Measurements from ENCODE around the gene GDPD3. TPM values are rescaled to one million over a fixed set of nuclear protein-coding genes. Genes with fewer than 3 reads are reported as not detected.

Gene GDPD3
- total and polyA plus RNA-seq, 2 of the 13 experiments (the other 11 are each of a cell fraction or from before 2014, with no cell fraction given) = 18.7 to 20.6 TPM

GRCh38 chr16:30088832-30089624 lies 24.3 kb downstream of the GDPD3 start (continued):
- TF ChIP-seq ZNF280D (CRISPR knock-in tag; IDR thresholded peaks at IDR 0.05) (0 out of 2 replicates have a peak, but pooled peaks have one; percentile 42), ZNF740 (CRISPR knock-in tag; IDR thresholded peaks at IDR 0.05) (peak; percentile 79), ZNF225 (CRISPR knock-in tag; IDR thresholded peaks at IDR 0.05) (0 out of 2 replicates have a peak, but pooled peaks have one; percentile 17), ATRX (CRISPR knock-in tag; IDR thresholded peaks at IDR 0.05; ENCODE audit: borderline replicate concordance) (no peak), HOXA3 (CRISPR knock-in tag; IDR thresholded peaks at IDR 0.05) (peak; percentile 14; the same call in 1 of the 2 replicates), ZMYM2 (CRISPR knock-in tag; IDR thresholded peaks at IDR 0.05) (peak; percentile 54; the same call in 1 of the 2 replicates), ZBTB7A (CRISPR knock-in tag; IDR thresholded peaks at IDR 0.05) (no peak), ZNF564 (CRISPR knock-in tag; IDR thresholded peaks at IDR 0.05) (no peak), RFXAP (CRISPR knock-in tag; IDR thresholded peaks at IDR 0.05; ENCODE audit: borderline replicate concordance) (no peak), ZNF282 (IDR thresholded peaks at IDR 0.05; ENCODE audit: partially characterized antibody) (no peak), ZNF569 (CRISPR knock-in tag; IDR thresholded peaks at IDR 0.05; ENCODE audit: borderline replicate concordance) (no peak), KDM3A (CRISPR knock-in tag; IDR thresholded peaks at IDR 0.05; ENCODE audit: low read depth) (no peak), ZGPAT (CRISPR knock-in tag; IDR thresholded peaks at IDR 0.05) (no peak), ZNF597 (CRISPR knock-in tag; IDR thresholded peaks at IDR 0.05) (no peak), ZNF296 (CRISPR knock-in tag; conservative IDR thresholded peaks at IDR 0.05) (no peak)
- TF ChIP-seq, protein P1, sequence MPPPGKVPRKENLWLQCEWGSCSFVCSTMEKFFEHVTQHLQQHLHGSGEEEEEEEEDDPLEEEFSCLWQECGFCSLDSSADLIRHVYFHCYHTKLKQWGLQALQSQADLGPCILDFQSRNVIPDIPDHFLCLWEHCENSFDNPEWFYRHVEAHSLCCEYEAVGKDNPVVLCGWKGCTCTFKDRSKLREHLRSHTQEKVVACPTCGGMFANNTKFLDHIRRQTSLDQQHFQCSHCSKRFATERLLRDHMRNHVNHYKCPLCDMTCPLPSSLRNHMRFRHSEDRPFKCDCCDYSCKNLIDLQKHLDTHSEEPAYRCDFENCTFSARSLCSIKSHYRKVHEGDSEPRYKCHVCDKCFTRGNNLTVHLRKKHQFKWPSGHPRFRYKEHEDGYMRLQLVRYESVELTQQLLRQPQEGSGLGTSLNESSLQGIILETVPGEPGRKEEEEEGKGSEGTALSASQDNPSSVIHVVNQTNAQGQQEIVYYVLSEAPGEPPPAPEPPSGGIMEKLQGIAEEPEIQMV (CRISPR knock-in tag; IDR thresholded peaks at IDR 0.05; ENCODE audit: low read depth) = no peak
- TF ChIP-seq, protein P2, sequence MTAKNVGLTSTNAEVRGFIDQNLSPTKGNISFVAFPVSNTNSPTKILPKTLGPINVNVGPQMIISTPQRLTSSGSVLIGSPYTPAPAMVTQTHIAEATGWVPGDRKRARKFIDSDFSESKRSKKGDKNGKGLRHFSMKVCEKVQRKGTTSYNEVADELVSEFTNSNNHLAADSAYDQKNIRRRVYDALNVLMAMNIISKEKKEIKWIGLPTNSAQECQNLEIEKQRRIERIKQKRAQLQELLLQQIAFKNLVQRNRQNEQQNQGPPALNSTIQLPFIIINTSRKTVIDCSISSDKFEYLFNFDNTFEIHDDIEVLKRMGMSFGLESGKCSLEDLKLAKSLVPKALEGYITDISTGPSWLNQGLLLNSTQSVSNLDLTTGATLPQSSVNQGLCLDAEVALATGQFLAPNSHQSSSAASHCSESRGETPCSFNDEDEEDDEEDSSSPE (CRISPR knock-in tag; IDR thresholded peaks at IDR 0.05) = no peak
- TF ChIP-seq, protein P3, sequence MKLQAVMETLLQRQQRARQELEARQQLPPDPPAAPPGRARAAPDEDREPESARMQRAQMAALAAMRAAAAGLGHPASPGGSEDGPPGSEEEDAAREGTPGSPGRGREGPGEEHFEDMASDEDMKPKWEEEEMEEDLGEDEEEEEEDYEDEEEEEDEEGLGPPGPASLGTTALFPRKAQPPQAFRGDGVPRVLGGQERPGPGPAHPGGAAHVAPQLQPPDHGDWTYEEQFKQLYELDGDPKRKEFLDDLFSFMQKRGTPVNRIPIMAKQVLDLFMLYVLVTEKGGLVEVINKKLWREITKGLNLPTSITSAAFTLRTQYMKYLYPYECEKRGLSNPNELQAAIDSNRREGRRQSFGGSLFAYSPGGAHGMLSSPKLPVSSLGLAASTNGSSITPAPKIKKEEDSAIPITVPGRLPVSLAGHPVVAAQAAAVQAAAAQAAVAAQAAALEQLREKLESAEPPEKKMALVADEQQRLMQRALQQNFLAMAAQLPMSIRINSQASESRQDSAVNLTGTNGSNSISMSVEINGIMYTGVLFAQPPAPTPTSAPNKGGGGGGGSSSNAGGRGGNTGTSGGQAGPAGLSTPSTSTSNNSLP (IDR thresholded peaks at IDR 0.05; ENCODE audit: low read depth, low read length) = no peak

Data from HepG2 (cell line).